Thymus (tissue), 11 donors: ENCODE results near the gene TIMP2. TPM values are rescaled to one million over a fixed set of nuclear protein-coding genes. Genes with fewer than 3 reads are reported as not detected.

ENCODE experiments used
- DNase-seq, 9 donors: peaks; one replicate each; pipeline ENCODE4 v3.0.0-alpha.2; 2013; ENCODE audit warnings: low spot score in 9 of 9, low read depth in 6 of 9, missing footprints in 1 of 9
- H3K27ac ChIP-seq, 2 donors: one replicate each; pipeline ENCODE4 v1.5.1; 2013; ENCODE audit warnings: control low read depth in 1 of 2, low read depth in 1 of 2, low read length in 1 of 2, mild to moderate bottlenecking in 1 of 2, moderate library complexity in 1 of 2
- H3K27me3 ChIP-seq, 2 donors: one replicate each; pipeline ENCODE4 v1.5.1; 2013; ENCODE audit warnings: low read length in 1 of 2; ENCODE audit not compliant: control insufficient read depth in 2 of 2, insufficient read depth in 1 of 2
- H3K36me3 ChIP-seq, 2 donors: one replicate each; pipeline ENCODE4 v1.5.1; 2013; ENCODE audit warnings: low read length in 1 of 2, mild to moderate bottlenecking in 1 of 2, moderate library complexity in 1 of 2; ENCODE audit not compliant: control insufficient read depth in 2 of 2, insufficient read depth in 2 of 2
- H3K4me1 ChIP-seq, 2 donors: one replicate each; pipeline ENCODE4 v1.5.1; 2013; ENCODE audit warnings: low read length in 2 of 2; ENCODE audit not compliant: control insufficient read depth in 2 of 2, insufficient read depth in 2 of 2
- H3K4me3 ChIP-seq, 2 donors: one replicate each; pipeline ENCODE4 v1.5.1; 2013; ENCODE audit warnings: low read length in 2 of 2, control low read depth in 1 of 2, mild to moderate bottlenecking in 1 of 2
- H3K9me3 ChIP-seq, 2 donors: one replicate each; pipeline ENCODE4 v1.5.1; 2013; ENCODE audit warnings: low read length in 1 of 2, mild to moderate bottlenecking in 1 of 2; ENCODE audit not compliant: control insufficient read depth in 2 of 2, insufficient read depth in 1 of 2
- WGBS: extraction: QIAGEN DNeasy Blood & Tissue Kit; methylation state at CpG from one replicate; pipeline ENCODE4 v1.1.7; 2013; 5-methylcytosine and 5-hydroxymethylcytosine counted together
- polyA plus RNA-seq: library from polyadenylated mRNA; stranded (reverse); fragments of 200-250 nt; gene quantifications from one replicate; pipeline ENCODE4 v1.2.3, GENCODE V29; 2013
- total RNA-seq: library from RNA; stranded (reverse); fragments of 120-200 nt; gene quantifications from one replicate; pipeline ENCODE4 v1.2.4, GENCODE V29; 2013
- donor health status: healthy.

The TIMP2 gene
- total and polyA plus RNA-seq, 2 donors: 23.1 to 27.5 TPM

GRCh38 chr17:78960928-78961327, 35.7 kb upstream of the TIMP2 start:
- Histone ChIP-seq H3K36me3 (no peaks in the 10 kb centered on the region), H3K4me3 (no peak overlapping the region), H3K27me3 (peaks cover 0 to 2% of the 10 kb centered on the region in 2 donors), H3K9me3 (peaks cover 0 to 2% of the 10 kb centered on the region in 2 donors), H3K27ac (no peak overlapping the region), H3K4me1 (peaks cover 8 to 15% of the 10 kb centered on the region in 2 donors)
- WGBS: 92% methylated on average over 5 of the region's 5 CpGs
- DNase-seq: no peak

GRCh38 chr17:78959803-78960202, 34.6 kb upstream of the TIMP2 start:
- WGBS: 97% methylated on average over 12 of the region's 12 CpGs
- Histone ChIP-seq H3K36me3 (no peaks in the 10 kb centered on the region), H3K4me3 (no peak overlapping the region), H3K27me3 (peaks cover 0 to 2% of the 10 kb centered on the region in 2 donors), H3K27ac (no peak overlapping the region), H3K9me3 (peaks cover 0 to 2% of the 10 kb centered on the region in 2 donors), H3K4me1 (peaks cover 0 to 4% of the 10 kb centered on the region in 2 donors)
- no peak for DNase-seq

- Histone ChIP-seq H3K27ac (no peak overlapping the region), H3K27me3 (peaks cover 0 to 7% of the 10 kb centered on the region in 2 donors), H3K4me3 (no peak overlapping the region), H3K36me3 (no peaks in the 10 kb centered on the region), H3K9me3 (peaks cover 0 to 2% of the 10 kb centered on the region in 2 donors), H3K4me1 (no peaks in the 10 kb centered on the region)
- no peak for DNase-seq
- 93% methylated on average over 7 of the region's 7 CpGs for WGBS
Observed at GRCh38 chr17:78958641-78959127, 33.5 kb upstream of the TIMP2 start.

GRCh38 chr17:78957128-78957527, 31.9 kb upstream of the TIMP2 start:
- 96% methylated on average over 12 of the region's 12 CpGs for WGBS
- peaks cover 0 to 7% of the 10 kb centered on the region in 2 donors for H3K27me3 ChIP-seq
- peaks cover 0 to 3% of the 10 kb centered on the region in 2 donors for H3K4me1 ChIP-seq
- peaks cover under 1 to 2% of the 10 kb centered on the region in 2 donors for H3K9me3 ChIP-seq
- H3K27ac ChIP-seq: no peak overlapping the region
- no peaks in the 10 kb centered on the region for H3K36me3 ChIP-seq
- no peak overlapping the region for H3K4me3 ChIP-seq
- no peak for DNase-seq

GRCh38 chr17:78956254-78956653, 31.1 kb upstream of the TIMP2 start:
- H3K4me1 ChIP-seq: peaks cover 0 to 3% of the 10 kb centered on the region in 2 donors
- no peak overlapping the region for H3K27ac ChIP-seq
- 94% methylated on average over 11 of the region's 11 CpGs for WGBS
- H3K27me3 ChIP-seq: peaks cover 0 to 7% of the 10 kb centered on the region in 2 donors
- no peak for DNase-seq
- H3K9me3 ChIP-seq: peaks cover 0 to 8% of the 10 kb centered on the region in 2 donors
- H3K4me3 ChIP-seq: no peak overlapping the region
- H3K36me3 ChIP-seq: no peaks in the 10 kb centered on the region

GRCh38 chr17:78954684-78955083, 29.5 kb upstream of the TIMP2 start:
- Histone ChIP-seq H3K4me1 (peaks cover 0 to 3% of the 10 kb centered on the region in 2 donors), H3K27me3 (peaks cover 0 to 7% of the 10 kb centered on the region in 2 donors), H3K4me3 (no peak overlapping the region), H3K36me3 (no peaks in the 10 kb centered on the region), H3K9me3 (peaks cover 1 to 17% of the 10 kb centered on the region in 2 donors), H3K27ac (no peak overlapping the region)
- WGBS: 96% methylated on average over 14 of the region's 14 CpGs
- no peak for DNase-seq

- Histone ChIP-seq H3K4me3 (no peak overlapping the region), H3K27ac (no peak overlapping the region), H3K9me3 (peaks cover 1 to 17% of the 10 kb centered on the region in 2 donors), H3K4me1 (peaks cover 0 to 3% of the 10 kb centered on the region in 2 donors), H3K27me3 (peaks cover 0 to 7% of the 10 kb centered on the region in 2 donors), H3K36me3 (no peaks in the 10 kb centered on the region)
- DNase-seq: no peak
- 90% methylated on average over 29 of the region's 29 CpGs for WGBS
Observed at GRCh38 chr17:78953356-78954350, 28.5 kb upstream of the TIMP2 start.

GRCh38 chr17:78952706-78953105, 27.5 kb upstream of the TIMP2 start:
- Histone ChIP-seq H3K27me3 (peaks cover 0 to 7% of the 10 kb centered on the region in 2 donors), H3K4me1 (peaks cover 0 to 3% of the 10 kb centered on the region in 2 donors), H3K36me3 (no peaks in the 10 kb centered on the region), H3K9me3 (peaks cover 1 to 17% of the 10 kb centered on the region in 2 donors), H3K27ac (no peak overlapping the region), H3K4me3 (no peak overlapping the region)
- no peak for DNase-seq
- WGBS: 93% methylated on average over 10 of the region's 10 CpGs

GRCh38 chr17:78951967-78952551, 26.9 kb upstream of the TIMP2 start:
- DNase-seq: no peak
- WGBS: 83% methylated on average over 12 of the region's 12 CpGs
- Histone ChIP-seq H3K4me1 (peaks cover 0 to 7% of the 10 kb centered on the region in 2 donors), H3K9me3 (peaks cover 1 to 17% of the 10 kb centered on the region in 2 donors), H3K4me3 (no peak overlapping the region), H3K27me3 (peaks cover 0 to 7% of the 10 kb centered on the region in 2 donors), H3K36me3 (no peaks in the 10 kb centered on the region), H3K27ac (no peak overlapping the region)
